IgD-negative memory B cell (primary cell): ENCODE results near the gene TTLL3. TPM values are rescaled to one million over a fixed set of nuclear protein-coding genes. Genes with fewer than 3 reads are reported as not detected.
A peak's percentile ranks its signal among the peaks of the same experiment; 100 is the strongest.

ENCODE experiments used
- H3K27ac Mint-ChIP-seq, 3 donors: one replicate each; pipeline ENCODE4 v1.8.0; 2020 to 2022; ENCODE audit warnings: mild to moderate bottlenecking in 3 of 3, mixed read lengths in 3 of 3, moderate library complexity in 1 of 3
- H3K27me3 Mint-ChIP-seq: one replicate; pipeline ENCODE4 v1.8.0; 2021; ENCODE audit warnings: mixed read lengths
- H3K36me3 Mint-ChIP-seq: one replicate; pipeline ENCODE4 v1.8.0; 2020; ENCODE audit warnings: mild to moderate bottlenecking, mixed read lengths
- H3K4me1 Mint-ChIP-seq, 3 donors: one replicate each; pipeline ENCODE4 v1.8.0; 2020 to 2022; ENCODE audit warnings: mixed read lengths in 3 of 3, mild to moderate bottlenecking in 1 of 3
- H3K4me3 Mint-ChIP-seq, 4 donors: one replicate each; pipeline ENCODE4 v1.8.0; 2020 to 2022; ENCODE audit warnings: mild to moderate bottlenecking in 4 of 4, mixed read lengths in 4 of 4, moderate library complexity in 3 of 4
- H3K9me3 Mint-ChIP-seq, 3 donors: one replicate each; pipeline ENCODE4 v1.8.0; 2020 to 2021; ENCODE audit warnings: mixed read lengths in 3 of 3, mild to moderate bottlenecking in 1 of 3
- polyA plus RNA-seq: library from polyadenylated mRNA; unstranded; fragments of 300-500 nt; fragmentation: Illumina TruSeq; gene quantifications from one replicate; pipeline ENCODE4 v1.2.3, GENCODE V29; 2021

The TTLL3 gene
- polyA plus RNA-seq, 1 donor from 2014 or later = 10.5 TPM

- Mint-ChIP-seq H3K4me1 (peaks cover 19 to 33% (median 24%) of the 10 kb centered on the region in 3 donors), H3K36me3 (peaks cover 17% of the 10 kb centered on the region), H3K4me3 (peak overlapping the region in 1 of 4 donors; percentile 78), H3K9me3 (no peaks in the 10 kb centered on the region), H3K27me3 (no peaks in the 10 kb centered on the region), H3K27ac (peak overlapping the region in 1 of 3 donors; percentile 11)
These were observed 23.0 kb upstream of the TTLL3 start for GRCh38 chr3:9786825-9787669.

DNA sequence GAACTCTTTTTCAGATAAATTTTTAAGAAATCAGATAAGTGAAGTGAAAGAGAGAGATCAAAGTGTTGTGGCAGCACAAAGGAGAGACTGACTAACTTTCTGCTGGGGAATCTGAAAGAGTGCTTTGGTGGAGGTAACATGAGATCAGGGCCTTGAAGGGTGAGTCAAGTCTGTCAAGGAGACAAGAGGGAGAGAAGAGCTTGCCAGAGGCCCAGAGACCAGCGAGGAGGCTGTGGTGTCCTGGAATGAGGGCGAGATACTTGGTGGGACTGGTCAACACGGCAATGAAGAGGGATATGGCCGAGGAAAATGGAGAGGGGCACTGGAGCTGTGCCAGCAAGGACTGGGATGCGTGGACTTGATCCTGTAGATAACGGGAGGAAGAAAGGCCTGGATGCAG is 22.3 kb upstream of the TTLL3 start:
- H3K27ac Mint-ChIP-seq = peak overlapping the region in 2 of 3 donors; percentile 11 to 14

DNA sequence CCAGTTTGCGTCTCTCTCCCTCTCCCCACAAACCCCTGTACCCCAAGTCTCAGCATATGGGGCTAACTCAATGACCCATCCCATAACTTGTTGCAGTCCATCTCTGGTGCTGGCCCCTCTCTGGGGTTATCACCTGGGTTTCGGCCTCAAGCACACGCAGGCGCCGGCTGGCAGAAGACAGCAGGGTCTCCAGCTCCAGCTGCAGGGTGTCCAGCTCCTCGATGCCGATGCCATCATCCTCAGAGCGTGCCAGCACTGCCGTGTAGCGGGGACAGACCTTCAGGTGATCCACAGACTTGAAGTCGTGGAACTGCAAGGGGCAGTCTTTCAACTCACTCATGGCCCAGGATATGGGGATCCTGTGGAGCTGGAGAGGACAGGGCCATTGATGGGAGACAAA is 18.9 kb upstream of the TTLL3 start:
- Mint-ChIP-seq H3K27me3 (no peaks in the 10 kb centered on the region), H3K27ac (peak overlapping the region; percentile 44 to 99 (median 75)), H3K9me3 (no peaks in the 10 kb centered on the region), H3K36me3 (peaks cover 17% of the 10 kb centered on the region), H3K4me1 (peaks cover 21 to 40% (median 34%) of the 10 kb centered on the region in 3 donors), H3K4me3 (peak overlapping the region; percentile 45 to 97 (median 87))

More for the DNA sequence above, 22.3 kb upstream of the TTLL3 start:
- H3K4me3 Mint-ChIP-seq = peak overlapping the region in 2 of 4 donors; percentile 14 to 78
- H3K27me3 Mint-ChIP-seq = no peaks in the 10 kb centered on the region
- H3K9me3 Mint-ChIP-seq = no peaks in the 10 kb centered on the region
- peaks cover 14 to 27% (median 18%) of the 10 kb centered on the region in 3 donors for H3K4me1 Mint-ChIP-seq
- H3K36me3 Mint-ChIP-seq = peaks cover 17% of the 10 kb centered on the region

DNA sequence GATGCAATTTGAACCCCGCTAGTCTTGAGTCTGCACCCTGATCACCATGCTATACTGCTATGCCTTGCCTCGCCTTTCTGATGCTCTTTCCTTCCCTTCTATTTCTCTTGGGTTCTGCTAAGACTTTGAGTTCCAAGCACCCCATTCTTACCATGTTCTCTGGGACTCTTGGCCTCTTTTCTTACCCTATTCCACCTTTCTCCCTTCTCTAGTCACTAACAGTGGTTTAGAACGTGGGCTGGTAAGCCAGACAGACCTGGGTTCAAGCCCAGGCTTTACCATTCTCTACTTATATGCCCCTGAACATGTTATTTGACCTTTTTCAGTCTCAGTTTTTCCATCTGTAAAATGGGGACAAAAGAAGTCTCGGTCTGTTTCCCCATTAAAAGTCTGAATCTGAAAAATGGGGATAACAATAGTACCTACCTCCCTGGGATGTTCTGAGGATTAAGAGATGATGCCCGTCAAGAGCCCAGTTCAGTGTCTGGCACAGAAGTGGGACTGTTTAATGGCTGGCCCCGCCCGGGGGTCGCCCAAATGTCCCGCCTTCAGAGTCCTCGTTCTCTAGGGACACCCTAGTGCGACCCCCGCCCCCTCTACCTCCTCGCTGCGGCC is 18.2 kb upstream of the TTLL3 start:
- Mint-ChIP-seq H3K4me3 (peak overlapping the region; percentile 78 to 97 (median 96)), H3K27me3 (no peaks in the 10 kb centered on the region), H3K4me1 (peaks cover 22 to 42% (median 33%) of the 10 kb centered on the region in 3 donors), H3K27ac (peak overlapping the region; percentile 75 to 99 (median 97)), H3K36me3 (peaks cover 15% of the 10 kb centered on the region), H3K9me3 (no peaks in the 10 kb centered on the region)

DNA sequence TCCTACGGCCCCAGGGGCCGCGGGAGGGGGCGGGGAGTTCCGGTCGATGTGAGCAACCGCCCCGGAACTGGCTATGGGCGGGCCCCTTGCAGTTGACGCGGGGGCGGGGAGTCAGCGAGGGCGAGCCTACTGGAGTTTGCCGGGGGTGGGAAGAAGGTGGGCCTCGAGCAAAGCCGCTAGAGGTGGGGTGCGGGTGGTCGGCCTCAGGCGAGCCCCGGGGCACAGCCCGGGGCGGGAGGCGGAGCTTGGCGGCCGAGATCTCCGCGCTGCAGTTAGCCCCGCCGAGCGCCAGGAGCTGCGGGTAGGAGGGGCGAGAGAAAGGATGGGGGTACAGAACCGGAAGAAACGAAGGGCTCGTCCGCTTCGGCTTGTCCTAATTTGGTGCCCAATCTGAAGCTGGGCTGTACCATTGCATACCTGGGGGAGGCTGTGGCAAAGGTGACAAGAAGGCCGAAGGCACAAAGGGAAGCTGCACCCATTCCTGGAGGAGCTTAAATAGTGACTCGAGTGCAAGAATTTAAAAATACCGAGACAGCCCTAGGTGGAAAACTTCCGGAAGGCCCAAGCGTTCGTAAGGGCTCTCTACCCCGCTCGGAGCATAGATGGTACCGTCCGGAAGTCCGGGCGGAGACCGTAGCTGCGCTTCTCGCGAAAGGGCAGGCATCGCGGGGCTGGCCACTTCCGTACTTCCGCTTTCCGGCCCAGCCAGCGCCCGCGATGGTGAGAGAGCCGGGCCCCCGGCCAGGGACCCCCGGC is 17.5 kb upstream of the TTLL3 start, which contains the start of the genes ARPC4 and TADA3:
ARPC4 (plus strand) TSS at position 678 of the 756 bp plus-strand sequence; CDS start at position 718, 40 bp downstream.
TADA3 (minus strand) TSS at position 69 of the 756 bp plus-strand sequence. CDS start 1,007 bp downstream, outside the sequence.
- Mint-ChIP-seq H3K27ac (peak within 1 kb of the TSS; percentile 75 to 99 (median 97)), H3K4me3 (peak within 1 kb of the TSS; percentile 78 to 97 (median 96)), H3K9me3 (no peaks in the 10 kb centered on the region), H3K4me1 (peaks cover 24 to 45% (median 40%) of the 10 kb centered on the region in 3 donors), H3K36me3 (peaks cover 11% of the 10 kb centered on the region), H3K27me3 (no peaks in the 10 kb centered on the region)

GRCh38 chr3:9793161-9793781 is 16.8 kb upstream of the TTLL3 start:
- H3K9me3 Mint-ChIP-seq = no peaks in the 10 kb centered on the region
- peak overlapping the region; percentile 78 to 97 (median 96) for H3K4me3 Mint-ChIP-seq
- H3K4me1 Mint-ChIP-seq = peaks cover 21 to 44% (median 40%) of the 10 kb centered on the region in 3 donors
- no peaks in the 10 kb centered on the region for H3K27me3 Mint-ChIP-seq
- H3K36me3 Mint-ChIP-seq = peaks cover 10% of the 10 kb centered on the region
- peak overlapping the region; percentile 75 to 99 (median 97) for H3K27ac Mint-ChIP-seq

DNA sequence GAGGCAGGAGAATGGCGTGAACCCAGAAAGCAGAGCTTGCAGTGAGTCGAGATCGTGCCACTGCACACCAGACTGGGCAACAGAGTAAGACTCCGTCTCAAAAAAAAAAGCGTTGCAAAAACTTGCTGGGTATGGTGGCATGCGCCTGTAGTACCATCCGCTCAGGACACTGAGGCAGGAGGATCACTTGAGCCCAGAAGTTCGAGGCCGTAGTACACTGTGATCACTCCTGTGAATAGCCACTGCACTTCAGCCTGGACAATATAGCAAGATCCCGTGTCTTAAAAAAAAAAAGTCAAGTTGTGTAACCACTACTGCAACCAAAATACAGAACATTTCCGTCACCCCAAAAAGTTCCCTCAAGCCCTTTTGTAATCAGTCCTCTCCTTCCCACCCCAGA is 15.7 kb upstream of the TTLL3 start:
- Mint-ChIP-seq H3K9me3 (no peaks in the 10 kb centered on the region), H3K27ac (peak overlapping the region in 2 of 3 donors; percentile 51 to 75), H3K4me3 (peak overlapping the region; percentile 53 to 97 (median 87)), H3K4me1 (peaks cover 21 to 42% (median 36%) of the 10 kb centered on the region in 3 donors), H3K36me3 (peaks cover 7% of the 10 kb centered on the region), H3K27me3 (no peaks in the 10 kb centered on the region)

- H3K36me3 Mint-ChIP-seq = peaks cover 6% of the 10 kb centered on the region
- no peaks in the 10 kb centered on the region for H3K27me3 Mint-ChIP-seq
- H3K27ac Mint-ChIP-seq = peak overlapping the region; percentile 51 to 90 (median 75)
- H3K9me3 Mint-ChIP-seq = no peaks in the 10 kb centered on the region
- peaks cover 21 to 39% (median 36%) of the 10 kb centered on the region in 3 donors for H3K4me1 Mint-ChIP-seq
- peak overlapping the region; percentile 75 to 97 (median 81) for H3K4me3 Mint-ChIP-seq
These were observed 14.9 kb upstream of the TTLL3 start for GRCh38 chr3:9795207-9795606.

DNA sequence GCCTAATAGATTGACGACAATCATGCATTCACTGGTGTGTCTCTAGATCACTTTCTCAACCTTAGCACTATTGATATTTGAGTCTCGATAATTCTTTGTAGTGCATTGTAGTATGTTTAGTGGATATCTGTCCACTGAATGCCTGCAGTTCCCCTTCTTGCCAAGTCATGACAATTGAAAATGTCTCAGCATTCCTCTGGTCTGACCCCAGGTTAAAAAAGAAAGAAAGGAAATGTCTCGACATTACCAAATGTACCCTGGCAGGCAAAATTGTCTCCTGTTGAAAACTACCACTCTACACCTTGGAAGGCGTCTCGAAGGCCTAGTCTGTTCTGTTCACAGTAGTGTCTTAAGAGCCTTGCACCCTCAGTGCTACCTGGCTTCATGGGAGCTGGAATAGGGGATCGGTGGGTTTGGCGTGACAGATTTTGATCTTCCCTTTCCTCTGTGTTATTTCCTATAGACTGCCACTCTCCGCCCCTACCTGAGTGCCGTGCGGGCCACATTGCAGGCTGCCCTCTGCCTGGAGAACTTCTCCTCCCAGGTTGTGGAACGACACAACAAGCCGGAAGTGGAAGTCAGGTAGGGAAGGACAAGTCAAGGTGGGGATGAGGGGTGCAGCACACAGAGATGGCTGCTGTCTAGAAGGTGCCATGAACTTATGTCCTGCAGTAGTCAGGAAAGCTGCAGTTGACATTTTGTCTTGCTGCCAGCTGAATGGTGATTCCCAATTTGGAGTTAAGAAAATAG is 12.7 kb upstream of the TTLL3 start:
- no peak overlapping the region for H3K4me3 Mint-ChIP-seq
- peaks cover 4% of the 10 kb centered on the region for H3K36me3 Mint-ChIP-seq
- H3K4me1 Mint-ChIP-seq = peaks cover 16 to 27% (median 23%) of the 10 kb centered on the region in 3 donors
- no peaks in the 10 kb centered on the region for H3K9me3 Mint-ChIP-seq
- no peak overlapping the region for H3K27ac Mint-ChIP-seq
- H3K27me3 Mint-ChIP-seq = no peaks in the 10 kb centered on the region

- H3K9me3 Mint-ChIP-seq = no peaks in the 10 kb centered on the region
- H3K4me3 Mint-ChIP-seq = no peak overlapping the region
- no peak overlapping the region for H3K27ac Mint-ChIP-seq
- H3K4me1 Mint-ChIP-seq = peaks cover 7 to 12% (median 10%) of the 10 kb centered on the region in 3 donors
- no peaks in the 10 kb centered on the region for H3K27me3 Mint-ChIP-seq
- H3K36me3 Mint-ChIP-seq = peaks cover 2% of the 10 kb centered on the region
These were observed 9.5 kb upstream of the TTLL3 start for GRCh38 chr3:9800529-9800928.

- Mint-ChIP-seq H3K27me3 (no peaks in the 10 kb centered on the region), H3K4me1 (peaks cover 8 to 11% (median 9%) of the 10 kb centered on the region in 3 donors), H3K27ac (peak overlapping the region in 1 of 3 donors; percentile 73), H3K4me3 (peak overlapping the region in 1 of 4 donors; percentile 14), H3K36me3 (no peaks in the 10 kb centered on the region), H3K9me3 (no peaks in the 10 kb centered on the region)
These were observed 6.6 kb upstream of the TTLL3 start for GRCh38 chr3:9803494-9803893.

DNA sequence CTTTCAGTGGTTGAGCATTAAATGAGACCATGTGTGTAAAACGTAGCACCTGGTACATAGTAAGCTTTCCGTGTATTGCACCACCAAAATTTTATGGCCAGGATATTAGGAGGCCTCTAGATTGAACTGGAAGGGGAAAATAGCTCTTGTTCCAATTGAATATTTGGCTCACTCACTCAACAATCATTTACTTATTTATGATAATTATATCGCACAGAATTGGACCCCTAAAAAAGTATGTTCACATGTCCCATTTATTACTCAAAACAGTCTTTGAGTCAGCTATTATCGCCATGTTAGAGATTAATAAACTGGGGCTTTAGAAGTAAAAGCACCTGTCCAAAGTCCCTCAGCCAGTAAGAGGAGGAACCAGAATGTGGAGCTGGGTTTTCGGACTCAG is 5.1 kb upstream of the TTLL3 start:
- no peaks in the 10 kb centered on the region for H3K9me3 Mint-ChIP-seq
- no peaks in the 10 kb centered on the region for H3K27me3 Mint-ChIP-seq
- no peak overlapping the region for H3K27ac Mint-ChIP-seq
- H3K4me3 Mint-ChIP-seq = no peak overlapping the region
- H3K4me1 Mint-ChIP-seq = peaks cover 17 to 21% (median 18%) of the 10 kb centered on the region in 3 donors
- H3K36me3 Mint-ChIP-seq = no peaks in the 10 kb centered on the region

DNA sequence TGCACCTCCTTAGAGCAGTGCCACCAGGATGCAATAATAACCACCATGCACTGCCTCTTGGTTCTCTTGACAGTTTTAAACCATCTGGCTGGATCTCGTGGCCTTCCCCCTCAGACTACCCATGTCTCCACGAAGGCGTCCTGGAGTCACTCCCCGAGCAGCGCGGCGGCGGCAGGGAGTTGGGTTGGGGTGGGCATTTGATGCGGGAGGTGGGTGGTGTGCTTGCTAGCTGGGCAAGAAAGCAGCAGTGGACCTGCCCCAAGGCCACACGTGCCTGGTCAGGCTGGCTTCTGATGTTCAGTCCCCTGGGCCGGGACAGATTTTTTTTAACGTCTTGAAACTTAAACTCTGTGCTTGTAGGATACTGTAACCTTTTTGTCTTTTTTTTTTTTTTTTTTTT is 3.9 kb upstream of the TTLL3 start:
- H3K4me1 Mint-ChIP-seq = peaks cover 18 to 28% (median 24%) of the 10 kb centered on the region in 3 donors
- no peaks in the 10 kb centered on the region for H3K27me3 Mint-ChIP-seq
- no peak overlapping the region for H3K27ac Mint-ChIP-seq
- no peaks in the 10 kb centered on the region for H3K36me3 Mint-ChIP-seq
- H3K4me3 Mint-ChIP-seq = no peak overlapping the region
- no peaks in the 10 kb centered on the region for H3K9me3 Mint-ChIP-seq
